SU-DHL-6 (cell line): ENCODE results near the gene SMARCD2.

Experiments
- H2AFZ ChIP-seq: fragments of 200-600 bp; sonication (generic); 2 replicates; pipeline ENCODE4 v1.6.1; 2014; ENCODE audit warnings: low read depth, mild to moderate bottlenecking, moderate library complexity, mixed read lengths, antibody characterized with exemption, low read length; ENCODE audit not compliant: severe bottlenecking
- H3F3A ChIP-seq: fragments of 200-600 bp; shearing (Covaris generic); 2 replicates; pipeline ENCODE4 v1.6.0; 2016; ENCODE audit warnings: antibody characterized with exemption, mild to moderate bottlenecking; ENCODE audit not compliant: insufficient read depth
- H3K27ac ChIP-seq: fragments of 200-600 bp; sonication (generic); 2 replicates; pipeline ENCODE4 v1.5.1; 2016; ENCODE audit warnings: low read depth, mild to moderate bottlenecking, low read length, moderate library complexity, mixed read lengths
- H3K27me3 ChIP-seq: fragments of 200-600 bp; sonication (generic), shearing (Covaris generic); 2 replicates; pipeline ENCODE4 v1.6.0; 2014; ENCODE audit warnings: mild to moderate bottlenecking, low read length
- H3K36me3 ChIP-seq: fragments of 200-600 bp; sonication (generic); 2 replicates; pipeline ENCODE4 v1.6.1; 2014; ENCODE audit warnings: mild to moderate bottlenecking, low read length, mixed read lengths
- H3K4me2 ChIP-seq: fragments of 300-600, 200-600 bp; shearing (Covaris generic), sonication (generic); 2 replicates; pipeline ENCODE4 v1.6.0; 2014; ENCODE audit warnings: low read length, low read depth, mild to moderate bottlenecking; ENCODE audit not compliant: poor library complexity, severe bottlenecking
- H3K4me3 ChIP-seq: fragments of 200-600 bp; sonication (generic); 2 replicates; pipeline ENCODE4 v1.5.1; 2014; ENCODE audit warnings: antibody characterized with exemption, low read length, mild to moderate bottlenecking, mixed read lengths; ENCODE audit not compliant: insufficient read depth, poor library complexity, severe bottlenecking
- H3K79me2 ChIP-seq: fragments of 200-600 bp; sonication (generic); 2 replicates; pipeline ENCODE4 v1.6.1; 2014; ENCODE audit warnings: mild to moderate bottlenecking, low read length, moderate library complexity; ENCODE audit not compliant: insufficient read depth
- H3K9ac ChIP-seq: fragments of 200-600 bp; sonication (generic); 2 replicates; pipeline ENCODE4 v1.7.0; 2014; ENCODE audit warnings: mild to moderate bottlenecking, low read length
- H3K9me2 ChIP-seq: fragments of 200-600 bp; sonication (generic); replicated peaks from 2 replicates; pipeline ENCODE4 v1.6.1; 2014; ENCODE audit warnings: low read length; ENCODE audit not compliant: insufficient read depth
- H3K9me3 ChIP-seq: fragments of 200-600 bp; sonication (generic); 2 replicates; pipeline ENCODE4 v1.6.1; 2014; ENCODE audit warnings: low read length, mixed read lengths; ENCODE audit not compliant: insufficient read depth
- H4K20me1 ChIP-seq: fragments of 200-600 bp; sonication (generic); 2 replicates; pipeline ENCODE4 v1.6.1; 2014; ENCODE audit warnings: low read depth, mild to moderate bottlenecking, antibody characterized with exemption, low read length, moderate library complexity, mixed read lengths
- EZH2phosphoT487 ChIP-seq: fragments of 200-600 bp; sonication (generic), shearing (Covaris generic); conservative IDR thresholded peaks from 2 replicates; pipeline ENCODE4 v1.6.1; 2018; ENCODE audit warnings: mild to moderate bottlenecking, antibody characterized with exemption, low read length, moderate library complexity, mixed read lengths
- TF ChIP-seq, protein P1 (sequence below): fragments of 200-600 bp; sonication (generic); IDR thresholded peaks from one replicate; pipeline ENCODE4 v1.5.1; 2017; ENCODE audit warnings: antibody characterized with exemption, mild to moderate bottlenecking, low read length, moderate library complexity; ENCODE audit not compliant: insufficient read depth, poor library complexity, severe bottlenecking

SMARCD2 gene

DNA sequence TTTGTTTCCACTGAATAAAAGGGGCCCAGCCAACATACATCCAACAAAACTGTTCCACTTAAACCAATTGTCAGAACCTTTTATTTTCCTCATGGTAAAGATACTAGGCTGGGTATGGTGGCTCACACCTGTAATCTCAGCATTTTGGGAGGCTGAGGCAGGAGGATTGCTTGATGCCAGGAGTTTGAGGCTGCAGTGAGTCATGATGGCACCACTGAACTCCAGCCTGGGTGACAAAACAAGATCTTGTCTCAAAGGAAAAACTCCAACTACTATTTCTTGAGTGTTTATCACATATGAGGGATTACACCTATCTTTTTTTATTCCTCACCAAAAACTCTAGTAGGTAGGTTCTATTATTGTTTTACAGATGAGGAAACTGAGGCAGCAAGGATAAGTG, 19.9 kb downstream of the SMARCD2 start:
- Histone ChIP-seq H3F3A (peaks cover 5% of the 10 kb centered on the region; the same call in 1 of the 2 replicates), H3K9ac (no peak overlapping the region), H2AFZ (no peak overlapping the region), H3K36me3 (peaks cover 18% of the 10 kb centered on the region; the same call in 1 of the 2 replicates), H3K9me3 (no peaks in the 10 kb centered on the region), H4K20me1 (no peaks in the 10 kb centered on the region; the same call in 1 of the 2 replicates), H3K27me3 (no peaks in the 10 kb centered on the region), H3K4me2 (no peak overlapping the region), H3K4me3 (no peak overlapping the region), H3K79me2 (peaks cover 18% of the 10 kb centered on the region), H3K9me2 (no peaks in the 10 kb centered on the region), H3K27ac (no peak overlapping the region)
- no peak for TF ChIP-seq EZH2phosphoT487
- TF ChIP-seq, protein P1, sequence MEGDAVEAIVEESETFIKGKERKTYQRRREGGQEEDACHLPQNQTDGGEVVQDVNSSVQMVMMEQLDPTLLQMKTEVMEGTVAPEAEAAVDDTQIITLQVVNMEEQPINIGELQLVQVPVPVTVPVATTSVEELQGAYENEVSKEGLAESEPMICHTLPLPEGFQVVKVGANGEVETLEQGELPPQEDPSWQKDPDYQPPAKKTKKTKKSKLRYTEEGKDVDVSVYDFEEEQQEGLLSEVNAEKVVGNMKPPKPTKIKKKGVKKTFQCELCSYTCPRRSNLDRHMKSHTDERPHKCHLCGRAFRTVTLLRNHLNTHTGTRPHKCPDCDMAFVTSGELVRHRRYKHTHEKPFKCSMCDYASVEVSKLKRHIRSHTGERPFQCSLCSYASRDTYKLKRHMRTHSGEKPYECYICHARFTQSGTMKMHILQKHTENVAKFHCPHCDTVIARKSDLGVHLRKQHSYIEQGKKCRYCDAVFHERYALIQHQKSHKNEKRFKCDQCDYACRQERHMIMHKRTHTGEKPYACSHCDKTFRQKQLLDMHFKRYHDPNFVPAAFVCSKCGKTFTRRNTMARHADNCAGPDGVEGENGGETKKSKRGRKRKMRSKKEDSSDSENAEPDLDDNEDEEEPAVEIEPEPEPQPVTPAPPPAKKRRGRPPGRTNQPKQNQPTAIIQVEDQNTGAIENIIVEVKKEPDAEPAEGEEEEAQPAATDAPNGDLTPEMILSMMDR, result no peak

DNA sequence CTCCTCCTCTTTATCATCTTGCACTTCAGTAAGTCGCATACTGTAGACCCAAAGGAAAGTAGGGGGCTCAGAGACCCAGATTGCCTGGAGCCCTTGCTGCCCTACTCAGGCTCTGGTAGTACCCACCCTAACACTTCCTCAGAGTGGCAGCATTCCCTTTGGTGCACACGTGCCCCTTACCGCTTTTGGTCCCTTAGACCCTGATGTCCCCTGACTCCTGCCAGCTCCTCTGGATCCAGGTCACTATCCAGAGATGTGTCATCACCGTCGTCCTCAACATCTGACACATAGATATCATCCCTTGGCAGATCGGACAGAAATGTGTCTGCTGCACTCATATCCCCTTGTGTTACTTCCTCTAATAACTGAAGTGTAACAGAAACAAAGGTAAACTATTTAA, 20.7 kb downstream of the SMARCD2 start:
- H3K4me2 ChIP-seq, result no peak overlapping the region
- H3K9me3 ChIP-seq, result no peaks in the 10 kb centered on the region
- H3K9ac ChIP-seq, result no peak overlapping the region
- H2AFZ ChIP-seq, result no peak overlapping the region
- no peak overlapping the region for H3K27ac ChIP-seq
- H3F3A ChIP-seq, result peaks cover 12% of the 10 kb centered on the region
- no peak overlapping the region for H3K4me3 ChIP-seq
- no peaks in the 10 kb centered on the region for H3K9me2 ChIP-seq
- no peaks in the 10 kb centered on the region for H3K27me3 ChIP-seq
- TF ChIP-seq EZH2phosphoT487, result no peak
- TF ChIP-seq, protein P1, result no peak
- H3K79me2 ChIP-seq, result peaks cover 15% of the 10 kb centered on the region; the same call in 1 of the 2 replicates
- H3K36me3 ChIP-seq, result peaks cover 24% of the 10 kb centered on the region
- no peaks in the 10 kb centered on the region; the same call in 1 of the 2 replicates for H4K20me1 ChIP-seq

DNA sequence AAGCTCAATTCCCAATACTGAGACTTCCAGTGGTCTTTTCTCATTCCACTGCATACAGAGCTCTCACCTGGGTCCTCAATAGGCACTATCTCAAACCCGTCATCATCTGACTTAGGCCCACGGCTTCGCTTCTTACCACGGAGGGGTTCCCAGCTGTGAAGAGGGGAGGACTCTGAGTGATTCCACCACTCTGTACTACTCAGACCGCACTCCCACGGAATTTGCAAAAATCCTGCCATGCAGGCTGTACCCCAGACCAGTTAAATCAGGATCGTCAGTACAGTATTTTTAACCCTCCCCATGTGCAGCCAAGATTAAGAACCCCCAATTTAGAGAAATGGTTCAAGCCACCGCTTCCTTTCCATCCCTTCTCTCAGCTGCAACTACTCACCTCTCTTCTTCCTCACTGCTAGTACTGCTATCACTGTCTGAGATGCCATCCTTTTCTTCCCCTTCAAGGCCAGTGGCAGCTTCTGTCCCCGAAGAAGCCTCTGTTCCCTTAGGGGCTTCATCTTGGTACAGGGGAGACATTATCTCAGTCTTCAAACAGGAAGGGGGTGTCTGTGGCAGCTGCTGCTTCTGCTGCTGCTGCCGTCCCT, 21.4 kb downstream of the SMARCD2 start:
- Histone ChIP-seq H3K27ac (no peak overlapping the region), H2AFZ (no peak overlapping the region), H3K36me3 (peaks cover 32% of the 10 kb centered on the region), H3K4me2 (no peak overlapping the region), H3K79me2 (peaks cover 7% of the 10 kb centered on the region; the same call in 1 of the 2 replicates), H4K20me1 (no peaks in the 10 kb centered on the region; the same call in 1 of the 2 replicates), H3K9me3 (no peaks in the 10 kb centered on the region), H3K9ac (no peak overlapping the region), H3K4me3 (no peak overlapping the region), H3K27me3 (no peaks in the 10 kb centered on the region), H3F3A (peaks cover 19% of the 10 kb centered on the region), H3K9me2 (no peaks in the 10 kb centered on the region)
- no peak for TF ChIP-seq EZH2phosphoT487
- TF ChIP-seq, protein P1, result no peak
